Natural killer cell (primary cell): ENCODE results near the gene C5orf58. TPM values are rescaled to one million over a fixed set of nuclear protein-coding genes. Genes with fewer than 3 reads are reported as not detected.

ENCODE experiments used
- ATAC-seq, 3 donors: fragments of 150-1000 bp in 2 of 3; fragments of 200-7000 bp in 1 of 3; cut with Tn5 transposase; 1 replicate in 1 of 3; 2 replicates in 2 of 3; pipeline ENCODE4 v1.10.0; 2021; ENCODE audit warnings: mild to moderate bottlenecking in 2 of 3, moderate library complexity in 2 of 3
- DNase-seq, 2 donors: peaks; one replicate each; pipeline versions ENCODE4 v3.0.0 to v3.0.0-alpha.2; 2013 to 2021; ENCODE audit warnings: mixed read lengths in 1 of 2
- H3K27ac ChIP-seq: one replicate; pipeline ENCODE4 v1.5.1; 2013; ENCODE audit warnings: mild to moderate bottlenecking, low read length
- H3K27me3 ChIP-seq: one replicate; pipeline ENCODE4 v1.6.1; 2013; ENCODE audit warnings: low read length; ENCODE audit not compliant: control insufficient read depth, insufficient read depth
- H3K36me3 ChIP-seq: one replicate; pipeline ENCODE4 v1.6.1; 2013; ENCODE audit warnings: low read length; ENCODE audit not compliant: control insufficient read depth, insufficient read depth
- H3K4me1 ChIP-seq: one replicate; pipeline ENCODE4 v1.6.1; 2013; ENCODE audit warnings: low read length; ENCODE audit not compliant: control insufficient read depth, insufficient read depth
- H3K4me3 ChIP-seq: one replicate; pipeline ENCODE4 v1.5.1; 2013; ENCODE audit warnings: low read length
- H3K9me3 ChIP-seq: one replicate; pipeline ENCODE4 v1.6.1; 2013; ENCODE audit warnings: low read length; ENCODE audit not compliant: control insufficient read depth, insufficient read depth
- H3K27ac Mint-ChIP-seq, 2 donors: one replicate each; pipeline ENCODE4 v1.8.0; 2022; ENCODE audit warnings: mild to moderate bottlenecking in 2 of 2, mixed read lengths in 2 of 2, moderate library complexity in 1 of 2
- H3K27me3 Mint-ChIP-seq, 2 donors: one replicate each; pipeline ENCODE4 v1.8.0; 2022; ENCODE audit warnings: low read depth in 2 of 2, mixed read lengths in 2 of 2
- H3K36me3 Mint-ChIP-seq: one replicate; pipeline ENCODE4 v1.8.0; 2022; ENCODE audit warnings: mixed read lengths
- H3K4me1 Mint-ChIP-seq, 2 donors: one replicate each; pipeline ENCODE4 v1.8.0; 2022; ENCODE audit warnings: mixed read lengths in 2 of 2
- H3K4me3 Mint-ChIP-seq: one replicate; pipeline ENCODE4 v1.8.0; 2022; ENCODE audit warnings: mild to moderate bottlenecking, moderate library complexity, mixed read lengths
- H3K9me3 Mint-ChIP-seq, 2 donors: one replicate each; pipeline ENCODE4 v1.8.0; 2022; ENCODE audit warnings: mixed read lengths in 2 of 2
- CTCF ChIP-seq: fragments of 200-600 bp; IDR thresholded peaks from one replicate; pipeline ENCODE4 v1.8.0; 2022; ENCODE audit warnings: antibody characterized with exemption
- WGBS: methylation state at CpG from one replicate; pipeline ENCODE4 v1.1.7; 2013; ENCODE audit warnings: missing lambda C conversion rate; ENCODE audit not compliant: insufficient coverage; 5-methylcytosine and 5-hydroxymethylcytosine counted together
- intact Hi-C: fragments of 100-400 bp; cut with micrococcal nuclease; formaldehyde crosslinking; loops from one replicate; pipeline ENCODE4 v1.14.2; 2022
- total RNA-seq, 4 donors: library from RNA; stranded (reverse); fragments of 120-200 nt in 1 of 4; gene quantifications; one replicate each; pipeline versions ENCODE4 v1.2.3 to v1.2.4, GENCODE V29; 2013 to 2022

C5orf58 gene
- total RNA-seq, 3 donors from 2014 or later (not counting 1 experiment from before 2014, with no cell fraction given): not detected

DNA sequence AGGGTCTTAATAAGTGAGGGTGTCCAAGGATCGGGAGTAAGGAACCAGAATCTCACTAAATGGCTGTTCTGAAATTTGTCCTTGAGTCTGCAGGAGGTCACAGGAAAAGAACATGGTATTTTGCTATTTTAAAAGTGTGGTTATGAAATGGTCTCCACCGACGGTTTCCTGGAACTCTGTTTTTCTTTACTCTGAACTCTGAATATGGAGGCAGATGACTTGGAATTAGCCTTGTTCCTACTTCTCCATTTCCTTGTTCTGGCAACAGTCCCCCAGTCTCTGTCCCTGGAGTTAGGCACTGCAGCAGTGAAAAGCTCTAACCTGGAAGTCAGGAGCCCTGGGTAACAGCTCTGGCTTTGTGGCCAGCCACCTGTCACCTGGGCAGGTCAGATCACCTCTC, 46.6 kb upstream of the C5orf58 start:
- Histone ChIP-seq H3K36me3 (no peaks in the 10 kb centered on the region), H3K27me3 (no peaks in the 10 kb centered on the region), H3K9me3 (no peaks in the 10 kb centered on the region), H3K4me1 (no peaks in the 10 kb centered on the region), H3K4me3 (no peak overlapping the region), H3K27ac (no peak overlapping the region)
- peaks cover 0 to 6% of the 10 kb centered on the region in 2 donors for H3K27me3 Mint-ChIP-seq
- WGBS: 57% methylated on average over 3 of the region's 3 CpGs
- DNase-seq (no peak), ATAC-seq (no peak)
- TF ChIP-seq CTCF: no peak
- no peaks in the 10 kb centered on the region for H3K4me1 Mint-ChIP-seq
- H3K27ac Mint-ChIP-seq: no peak overlapping the region
- H3K9me3 Mint-ChIP-seq: no peaks in the 10 kb centered on the region
- intact Hi-C loops: no loop called here
- no peaks in the 10 kb centered on the region for H3K36me3 Mint-ChIP-seq
- no peak overlapping the region for H3K4me3 Mint-ChIP-seq

GRCh38 chr5:170186856-170187255, 45.9 kb upstream of the C5orf58 start:
- ATAC-seq (no peak), DNase-seq (no peak)
- no peak overlapping the region for H3K4me3 ChIP-seq
- intact Hi-C loops: no loop called here
- H3K4me3 Mint-ChIP-seq: no peak overlapping the region
- no peaks in the 10 kb centered on the region for H3K36me3 ChIP-seq
- no peak overlapping the region for H3K27ac ChIP-seq
- H3K4me1 ChIP-seq: no peaks in the 10 kb centered on the region
- WGBS: 82% methylated on average over 7 of the region's 7 CpGs
- no peak overlapping the region for H3K27ac Mint-ChIP-seq
- no peaks in the 10 kb centered on the region for H3K36me3 Mint-ChIP-seq
- H3K4me1 Mint-ChIP-seq: no peaks in the 10 kb centered on the region
- TF ChIP-seq CTCF: no peak
- no peaks in the 10 kb centered on the region for H3K9me3 ChIP-seq
- peaks cover 0 to 2% of the 10 kb centered on the region in 2 donors for H3K27me3 Mint-ChIP-seq
- H3K9me3 Mint-ChIP-seq: no peaks in the 10 kb centered on the region
- no peaks in the 10 kb centered on the region for H3K27me3 ChIP-seq

- Mint-ChIP-seq H3K36me3 (no peaks in the 10 kb centered on the region), H3K27ac (no peak overlapping the region), H3K27me3 (peaks cover 0 to 3% of the 10 kb centered on the region in 2 donors), H3K4me3 (no peak overlapping the region), H3K9me3 (no peaks in the 10 kb centered on the region), H3K4me1 (no peaks in the 10 kb centered on the region)
- 53% methylated on average over 3 of the region's 6 CpGs for WGBS
- ATAC-seq (no peak), DNase-seq (no peak)
- H3K27ac ChIP-seq: no peak overlapping the region
- no peaks in the 10 kb centered on the region for H3K27me3 ChIP-seq
- H3K4me1 ChIP-seq: no peaks in the 10 kb centered on the region
- TF ChIP-seq CTCF: no peak
- H3K4me3 ChIP-seq: no peak overlapping the region
- intact Hi-C loops: no loop called here
- H3K9me3 ChIP-seq: no peaks in the 10 kb centered on the region
- no peaks in the 10 kb centered on the region for H3K36me3 ChIP-seq
Observed at GRCh38 chr5:170190436-170191134, 42.2 kb upstream of the C5orf58 start.

DNA sequence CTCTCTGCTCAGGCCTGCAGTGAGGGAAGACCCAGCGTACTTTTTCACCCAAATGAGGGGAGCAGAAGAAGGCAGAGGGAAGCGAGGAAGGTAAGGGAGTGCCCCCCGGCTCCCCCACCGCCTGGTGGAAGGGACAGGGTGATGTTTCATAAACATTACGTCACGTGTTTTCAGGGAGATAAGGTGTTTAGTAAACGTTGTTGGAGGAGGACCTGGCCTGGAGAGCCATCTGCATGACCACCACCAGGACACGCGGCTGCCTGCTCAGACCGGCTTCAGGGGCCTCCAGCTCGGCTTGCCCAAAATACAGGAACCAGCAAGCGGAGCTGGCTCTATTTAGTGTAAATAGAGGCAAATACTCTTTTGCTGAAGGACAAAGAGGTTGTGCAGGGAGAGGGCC, 40.0 kb upstream of the C5orf58 start:
- no peak for DNase-seq
- TF ChIP-seq CTCF: no peak
- no peaks in the 10 kb centered on the region for H3K36me3 ChIP-seq
- no peak overlapping the region for H3K4me3 ChIP-seq
- no peaks in the 10 kb centered on the region for H3K27me3 ChIP-seq
- no peaks in the 10 kb centered on the region for H3K9me3 ChIP-seq
- H3K27ac Mint-ChIP-seq: no peak overlapping the region
- no peak overlapping the region for H3K27ac ChIP-seq
- 80% methylated on average over 12 of the region's 12 CpGs for WGBS
- H3K4me1 ChIP-seq: no peaks in the 10 kb centered on the region
- no peaks in the 10 kb centered on the region for H3K4me1 Mint-ChIP-seq
- no peaks in the 10 kb centered on the region for H3K9me3 Mint-ChIP-seq
- no peaks in the 10 kb centered on the region for H3K36me3 Mint-ChIP-seq
- H3K4me3 Mint-ChIP-seq: no peak overlapping the region
- H3K27me3 Mint-ChIP-seq: peaks cover 0 to 3% of the 10 kb centered on the region in 2 donors
- intact Hi-C loops: no loop called here
- ATAC-seq: no peak
